Thyroid gland (tissue), 4 donors: ENCODE data around the gene ZBBX.

Source experiments
- CTCF ChIP-seq, 6 experiments: fragments of 200-600 bp in 3 of 6; fragments of 450-650 bp in 3 of 6; sonication (generic) in 3 of 6; IDR thresholded peaks; one replicate each; pipeline ENCODE4 v1.5.1; 2016 to 2019; ENCODE audit warnings: antibody characterized with exemption in 6 of 6, mild to moderate bottlenecking in 2 of 6, inconsistent platforms in 1 of 6, moderate library complexity in 1 of 6
- POLR2A ChIP-seq, 2 donors: fragments of 450-650 bp; IDR thresholded peaks; one replicate each; pipeline ENCODE4 v1.6.1; 2017; ENCODE audit warnings: antibody characterized with exemption in 2 of 2, mild to moderate bottlenecking in 2 of 2, moderate library complexity in 1 of 2

DNA sequence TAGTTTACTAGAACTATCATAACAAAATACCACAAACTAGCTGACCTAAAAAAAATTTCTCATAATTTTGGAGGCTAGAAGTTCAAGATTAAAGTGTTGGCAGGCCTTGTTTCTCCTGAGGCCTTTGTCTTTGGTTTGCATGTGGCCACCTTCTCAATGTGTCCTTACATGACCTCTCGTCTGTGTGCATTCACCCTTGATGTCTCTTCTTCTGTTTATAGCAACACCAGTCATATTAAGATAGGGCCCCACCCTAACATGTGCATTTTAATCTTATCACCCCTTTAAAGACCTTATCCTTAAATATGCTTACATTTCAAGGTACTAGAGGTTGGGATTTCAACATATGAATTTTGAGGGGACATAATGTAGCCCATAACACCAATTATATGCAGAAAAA is 177.0 kb downstream of the ZBBX start:
- TF ChIP-seq CTCF (IDR thresholded peaks at IDR 0.05), result no peak
- TF ChIP-seq POLR2A (IDR thresholded peaks at IDR 0.05), result no peak
